GM18526 (cell line): ENCODE measurements around the gene SCARB1.

Experiments
- POLR2A ChIP-seq: IDR thresholded peaks from 3 replicates; pipeline ENCODE4 v1.6.1; 2011; ENCODE audit not compliant: insufficient read length; ENCODE audit errors: extremely low read depth

The SCARB1 gene

DNA sequence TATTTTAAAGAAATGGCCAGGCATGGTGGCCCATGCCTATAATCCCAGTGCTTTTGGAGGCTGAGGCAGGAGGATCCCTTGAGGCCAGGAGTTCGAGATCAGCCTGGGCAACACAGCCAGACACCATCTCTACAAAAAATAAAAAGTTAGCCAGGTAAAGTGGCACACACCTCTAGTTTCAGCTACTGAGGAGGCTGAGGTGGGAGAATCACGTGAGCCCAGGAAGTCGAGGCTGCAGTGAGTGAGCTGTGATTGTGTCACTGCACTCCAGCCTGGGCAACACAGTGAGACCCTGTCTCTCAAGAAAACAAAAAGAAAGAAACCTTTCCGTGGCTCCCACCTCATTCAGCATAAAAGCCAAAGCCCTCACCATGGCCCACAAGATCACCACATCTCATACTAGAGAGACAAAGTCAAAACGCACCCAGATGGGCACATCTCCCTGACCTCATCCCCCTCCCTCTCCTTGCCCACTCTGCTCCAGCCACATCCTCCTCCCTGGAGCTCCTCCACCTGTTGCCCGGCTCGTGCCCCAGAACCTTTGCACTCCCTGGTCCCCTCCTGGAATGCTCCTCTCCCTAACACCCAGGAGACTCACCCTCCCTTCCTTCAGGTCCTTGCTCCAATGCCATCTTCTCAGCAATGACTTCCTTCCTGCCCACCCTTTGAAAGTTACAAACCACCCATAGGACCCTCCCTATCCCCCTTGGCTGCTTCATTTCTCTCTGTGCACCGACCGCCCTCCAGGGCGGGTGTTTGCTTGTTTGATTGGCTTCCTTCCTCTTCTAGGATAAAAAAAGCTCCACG lies 4.8 kb upstream of the SCARB1 start:
- TF ChIP-seq POLR2A = no peak

DNA sequence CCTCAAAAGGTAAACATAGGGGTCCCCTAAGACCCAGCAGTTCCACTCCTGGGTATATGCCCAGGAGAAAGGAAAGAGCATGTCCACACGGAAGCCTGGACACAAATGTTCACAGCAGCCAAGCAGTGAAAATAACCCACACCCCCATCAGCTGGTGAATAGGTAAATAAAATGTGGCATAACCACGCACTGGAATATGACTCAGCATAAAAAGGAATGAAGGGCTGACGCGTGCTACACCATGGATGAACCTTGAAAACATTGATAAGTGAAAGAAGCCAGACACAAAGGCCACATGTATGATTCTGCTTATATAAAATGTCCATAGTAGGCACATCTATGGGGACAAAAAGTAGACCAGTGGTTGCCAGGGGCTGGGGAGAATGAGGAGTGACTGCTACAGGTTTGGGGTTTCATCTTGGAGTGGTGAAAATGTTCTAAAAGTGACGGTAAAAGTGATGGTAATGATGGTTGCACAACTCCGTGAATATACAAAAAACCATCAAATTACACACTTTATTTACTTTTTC lies 3.8 kb upstream of the SCARB1 start:
- TF ChIP-seq POLR2A = no peak

- TF ChIP-seq POLR2A = no peak
These were observed 3.3 kb upstream of the SCARB1 start for GRCh38 chr12:124866883-124867400.

GRCh38 chr12:124866195-124866882 lies 2.7 kb upstream of the SCARB1 start:
- no peak for TF ChIP-seq POLR2A

- no peak for TF ChIP-seq POLR2A
These were observed 2.1 kb upstream of the SCARB1 start for GRCh38 chr12:124865728-124866127.

DNA sequence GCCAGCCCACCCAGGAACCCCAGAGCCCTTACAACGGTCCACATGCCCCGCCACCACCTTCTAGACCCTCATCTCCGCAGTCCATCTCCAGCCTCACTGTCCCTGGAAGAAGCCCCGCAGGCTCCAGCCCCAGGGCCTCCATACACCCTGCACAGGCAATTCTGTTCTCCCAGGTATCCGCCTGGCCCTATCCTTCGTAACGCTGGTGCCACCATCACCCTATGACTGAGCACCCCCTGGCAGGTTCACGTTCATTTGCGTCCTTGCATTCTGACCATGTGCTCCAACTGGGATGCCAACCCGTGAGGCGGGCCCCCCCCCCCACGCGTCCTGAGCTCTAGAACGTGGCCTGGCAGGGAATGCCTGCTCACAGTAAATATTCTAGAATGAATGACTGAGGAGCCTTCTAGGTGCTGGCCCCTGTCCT lies 675 bp upstream of the SCARB1 start:
- TF ChIP-seq POLR2A = no peak

DNA sequence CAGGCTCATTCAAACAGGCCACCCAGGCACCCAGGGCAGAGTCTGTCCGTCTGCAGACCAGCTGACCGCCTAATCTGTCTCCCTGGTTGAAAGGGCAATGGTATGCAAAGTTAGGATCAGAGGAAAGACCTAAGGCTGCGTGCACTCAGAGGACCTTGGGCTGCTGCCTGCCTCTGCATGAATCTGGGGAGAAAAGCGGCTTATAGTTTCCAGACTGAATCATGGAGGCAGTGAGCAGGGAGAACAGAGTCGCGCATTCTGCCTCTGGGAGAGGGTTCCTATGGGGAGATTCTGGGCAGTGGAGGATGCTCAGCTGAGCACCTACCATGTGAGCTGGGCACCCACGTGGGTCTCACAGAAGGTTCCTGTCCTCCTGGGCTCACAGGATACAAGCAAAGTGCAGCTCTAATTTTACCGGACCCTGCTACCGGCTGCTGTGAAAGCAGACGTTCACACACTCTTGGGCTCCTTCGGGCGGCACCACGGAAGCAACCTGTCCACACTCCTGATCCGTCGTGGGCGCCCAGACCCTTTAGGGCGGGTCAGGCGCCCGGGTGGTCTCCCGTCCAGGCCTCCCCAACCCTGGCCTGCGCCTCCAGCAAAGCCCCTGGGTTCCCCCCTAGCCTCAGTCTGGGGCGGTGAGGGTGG lies 772 bp downstream of the SCARB1 start:
- TF ChIP-seq POLR2A = no peak

DNA sequence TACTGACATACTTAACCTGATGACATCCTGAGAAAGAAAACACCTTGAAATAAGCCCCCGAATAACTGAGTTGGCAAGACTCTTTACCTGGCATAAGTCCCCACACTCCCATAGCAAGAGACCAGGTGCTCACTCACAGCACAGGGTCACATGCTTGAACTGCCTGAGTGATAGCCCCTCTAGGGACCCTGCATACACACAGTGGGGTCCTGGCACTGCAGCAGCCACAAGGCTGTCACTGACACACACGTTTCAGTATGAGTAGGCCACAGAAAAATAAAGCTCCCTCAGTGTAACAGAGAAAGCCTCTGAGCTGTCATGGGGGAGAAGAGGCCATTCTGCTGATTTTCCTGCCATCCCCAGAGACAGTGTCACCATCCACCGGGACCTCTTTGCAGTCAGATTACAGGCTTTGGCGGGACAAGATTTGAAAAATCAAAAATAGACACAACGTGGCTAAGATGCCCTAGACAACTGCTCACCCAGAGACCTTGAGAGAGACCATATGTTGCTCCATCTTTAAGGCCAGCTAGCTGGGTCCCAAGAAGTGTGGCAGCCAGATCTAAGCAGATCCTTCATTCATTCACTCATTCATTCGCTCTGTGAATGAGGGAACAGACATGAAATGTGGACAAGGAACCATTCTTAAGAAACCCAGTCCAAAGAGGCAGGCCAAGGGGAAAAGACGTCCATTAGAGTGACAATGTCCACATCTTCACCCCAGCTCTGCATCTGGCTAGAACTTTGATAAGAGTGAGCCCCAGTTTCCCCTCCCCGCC lies 1.6 kb downstream of the SCARB1 start:
- TF ChIP-seq POLR2A = no peak

DNA sequence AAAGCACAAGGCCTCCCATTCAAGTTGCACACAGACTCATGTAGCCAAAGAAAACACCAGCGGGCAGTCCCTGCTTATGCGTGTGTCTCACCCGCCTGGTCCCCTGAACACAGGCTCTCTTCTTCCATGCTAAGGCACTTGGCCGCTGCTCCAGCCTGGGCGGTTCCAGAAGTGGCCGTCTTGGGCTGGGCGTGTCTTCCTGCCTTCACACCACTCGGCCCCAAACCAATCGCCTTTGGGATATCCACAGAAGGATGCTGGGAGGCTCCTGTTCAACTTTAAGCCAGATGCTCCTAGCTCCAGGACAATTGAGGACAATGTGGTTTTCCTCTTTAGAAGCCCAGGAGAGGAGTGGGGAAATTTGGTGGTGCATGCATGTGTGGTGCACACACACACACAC lies 2.2 kb downstream of the SCARB1 start:
- TF ChIP-seq POLR2A = no peak

- TF ChIP-seq POLR2A = no peak
These were observed 5.7 kb downstream of the SCARB1 start for GRCh38 chr12:124857921-124858461.

DNA sequence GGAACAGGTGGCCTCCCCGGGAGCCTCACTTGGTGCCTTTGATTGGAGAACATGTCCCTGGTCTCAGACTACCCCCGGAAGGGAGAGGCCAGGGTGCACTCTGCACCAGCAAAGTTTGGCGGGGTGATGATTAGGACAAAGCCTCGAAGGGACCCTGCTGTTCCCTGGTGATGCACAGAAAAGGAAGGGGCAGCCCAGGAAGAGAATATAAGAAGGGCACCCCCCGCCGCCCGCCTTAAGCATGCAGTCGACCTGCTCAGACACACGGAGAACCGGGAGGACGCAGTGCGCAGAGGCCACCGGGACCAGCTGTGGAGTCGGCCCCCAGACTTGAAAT lies 6.9 kb downstream of the SCARB1 start:
- TF ChIP-seq POLR2A = no peak

- no peak for TF ChIP-seq POLR2A
These were observed 7.4 kb downstream of the SCARB1 start for GRCh38 chr12:124856132-124856841.

DNA sequence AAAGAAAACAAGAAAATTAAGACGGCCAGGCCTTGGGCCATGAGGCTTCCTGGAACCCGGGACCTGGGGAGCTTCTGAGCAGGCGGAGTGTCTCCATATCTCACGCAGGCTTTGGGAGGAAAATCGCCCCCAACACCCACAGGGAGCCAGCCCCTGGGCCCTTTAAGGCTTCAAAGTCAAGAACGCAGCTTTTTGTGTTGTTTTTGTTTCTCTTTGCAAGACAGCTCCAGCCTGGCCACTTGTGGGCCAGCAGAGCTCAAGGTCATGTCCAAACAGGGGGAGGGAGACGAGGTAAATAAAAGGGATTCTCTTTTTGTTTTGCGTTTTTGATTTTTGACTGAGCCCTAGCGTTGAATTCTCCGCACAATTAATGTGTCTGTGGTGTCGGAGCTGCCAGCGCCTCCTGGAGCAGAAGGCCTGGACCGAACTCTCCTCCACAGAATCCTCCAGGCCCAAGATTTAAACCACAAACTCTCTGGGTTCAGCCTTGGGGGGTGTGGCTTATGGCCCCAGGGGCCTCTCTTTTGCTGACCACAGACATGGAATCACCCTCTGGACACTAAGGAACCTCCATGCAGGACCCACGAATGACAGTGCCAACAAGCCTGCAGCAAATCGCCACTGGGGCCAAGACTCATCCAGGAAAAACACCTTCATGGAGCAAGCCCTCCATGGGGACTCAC lies 8.2 kb downstream of the SCARB1 start:
- no peak for TF ChIP-seq POLR2A
